Hindlimb muscle (tissue), 1 donor: Measurements from ENCODE around the gene NKD2. TPM values are rescaled to one million over a fixed set of nuclear protein-coding genes. Genes with fewer than 3 reads are reported as not detected.

Experiments
- DNase-seq: peaks from one replicate; pipeline ENCODE4 v3.0.0-alpha.2; 2013
- polyA plus RNA-seq: library from polyadenylated mRNA; unstranded; fragments of 120-200 nt; gene quantifications from one replicate; pipeline ENCODE4 v1.2.1, GENCODE V29; 2013; ENCODE audit not compliant: insufficient read length

NKD2 gene
- polyA plus RNA-seq, 1 donor = 3.6 TPM

DNA sequence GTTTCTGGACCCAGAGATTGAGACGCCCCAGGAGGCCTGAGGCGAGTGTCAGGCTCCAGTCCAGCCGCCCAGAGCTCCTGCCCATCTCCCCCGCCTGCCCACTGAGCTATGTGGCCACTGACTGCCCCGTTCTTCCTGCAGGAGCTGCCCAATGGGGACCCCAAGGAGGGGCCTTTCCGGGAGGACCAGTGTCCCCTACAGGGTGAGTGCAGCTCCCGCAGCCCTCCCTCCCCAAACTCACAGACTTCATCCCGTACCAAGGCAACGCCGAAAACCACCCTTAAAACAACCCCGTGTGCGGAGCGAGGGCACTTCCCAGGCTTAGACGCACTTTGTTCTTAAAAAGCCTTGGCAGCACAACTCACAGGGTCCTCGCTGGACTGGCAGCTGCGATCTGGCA lies 23.4 kb downstream of the NKD2 start:
- no peak for DNase-seq

DNA sequence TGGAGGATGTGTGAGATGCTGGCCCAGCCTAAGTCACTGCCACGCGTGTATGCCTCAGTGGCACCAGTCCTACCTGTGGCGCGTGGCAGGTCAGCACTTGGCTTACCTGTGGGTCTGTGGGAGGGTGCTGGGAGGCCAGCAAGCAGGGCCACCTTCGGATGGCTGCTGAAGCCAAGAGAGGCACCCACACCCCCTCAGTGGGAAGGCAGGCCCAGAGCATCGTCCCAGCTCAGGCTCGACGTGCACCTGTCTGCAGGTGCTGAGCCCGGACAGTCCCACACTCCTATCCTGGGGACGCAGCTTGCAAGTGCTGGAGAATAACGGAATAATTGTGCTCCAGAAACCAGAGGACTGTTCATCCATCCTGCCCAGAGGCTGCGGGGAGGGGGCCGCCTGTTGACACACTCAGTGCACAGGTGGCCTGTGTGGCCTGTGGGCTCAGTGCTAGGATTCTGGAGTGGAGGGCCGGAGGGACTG lies 24.0 kb downstream of the NKD2 start:
- DNase-seq = no peak

DNA sequence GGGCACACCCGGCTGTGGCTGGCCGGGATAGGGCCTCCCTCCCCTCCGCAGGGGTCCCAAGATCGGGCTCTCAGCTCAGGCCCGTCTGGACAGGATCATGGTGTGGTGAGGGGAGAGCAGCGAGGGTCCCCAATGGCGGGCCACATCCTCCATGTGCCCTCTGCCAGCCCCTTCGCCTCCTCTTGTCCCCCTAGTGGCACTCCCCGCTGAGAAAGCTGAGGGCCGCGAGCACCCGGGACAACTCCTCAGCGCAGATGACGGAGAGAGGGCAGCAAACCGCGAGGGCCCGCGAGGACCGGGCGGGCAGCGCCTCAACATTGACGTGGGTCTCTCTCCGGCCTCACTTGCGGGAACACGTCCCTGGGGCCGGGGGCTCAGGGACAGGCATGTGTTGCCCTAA lies 24.6 kb downstream of the NKD2 start:
- DNase-seq = no peak

DNA sequence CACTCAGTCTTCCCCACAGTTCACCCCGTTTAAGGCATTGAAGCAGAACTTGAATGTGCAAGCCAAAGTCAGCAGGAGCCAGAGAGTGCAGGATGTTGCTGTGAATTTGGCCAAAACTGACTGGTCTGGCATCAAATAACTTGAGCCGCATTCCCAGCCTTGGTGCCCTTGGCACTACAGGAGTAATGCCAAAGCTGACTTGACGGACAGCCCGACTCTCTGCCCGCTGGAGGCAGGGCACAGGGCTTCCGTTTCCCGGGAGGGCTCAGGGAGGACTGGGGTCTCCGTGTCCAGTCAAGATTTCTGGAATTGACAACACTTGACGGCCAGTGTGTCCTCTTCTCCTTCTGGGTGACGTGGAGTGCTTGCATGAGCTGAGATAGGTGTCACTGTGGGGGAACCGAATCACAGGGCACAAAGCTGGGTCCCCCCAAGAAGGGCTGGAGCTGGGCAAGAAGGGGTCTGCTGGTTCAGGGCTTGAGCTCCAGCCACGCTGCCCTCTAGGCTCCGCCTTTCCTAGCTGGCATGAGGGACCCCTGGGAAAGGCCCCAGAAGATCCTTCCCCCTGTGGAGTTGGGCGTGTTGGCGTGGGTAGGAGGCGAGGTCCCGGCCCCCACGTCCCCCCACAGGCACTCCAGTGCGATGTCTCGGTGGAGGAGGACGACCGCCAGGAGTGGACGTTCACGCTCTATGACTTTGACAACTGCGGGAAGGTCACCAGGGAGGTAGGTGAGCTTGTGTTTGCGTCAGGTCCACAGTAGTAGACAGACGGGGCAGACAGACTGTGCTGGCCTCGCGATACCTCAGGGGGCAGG lies 25.2 kb downstream of the NKD2 start:
- no peak for DNase-seq

DNA sequence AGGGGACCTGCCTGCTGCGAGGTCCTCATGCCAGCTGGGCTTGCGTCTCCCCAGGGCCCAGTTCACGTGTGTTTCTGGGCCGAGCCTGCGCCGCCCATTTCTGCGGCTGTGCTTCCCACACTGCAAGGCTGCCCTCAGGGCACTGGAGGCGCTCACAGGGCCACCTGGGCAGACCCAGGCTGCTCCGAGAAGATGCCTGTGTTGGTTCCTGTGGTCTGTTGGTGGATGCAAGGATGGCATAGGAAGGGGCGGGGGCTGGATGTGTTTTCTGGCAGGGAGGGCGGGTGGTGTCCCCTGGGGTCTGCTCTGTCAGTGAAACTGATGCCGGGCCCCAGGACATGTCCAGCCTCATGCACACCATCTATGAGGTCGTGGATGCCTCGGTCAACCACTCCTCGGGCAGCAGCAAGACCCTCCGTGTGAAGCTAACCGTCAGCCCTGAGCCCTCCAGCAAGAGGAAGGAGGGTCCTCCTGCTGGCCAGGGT lies 25.9 kb downstream of the NKD2 start:
- no peak for DNase-seq

DNA sequence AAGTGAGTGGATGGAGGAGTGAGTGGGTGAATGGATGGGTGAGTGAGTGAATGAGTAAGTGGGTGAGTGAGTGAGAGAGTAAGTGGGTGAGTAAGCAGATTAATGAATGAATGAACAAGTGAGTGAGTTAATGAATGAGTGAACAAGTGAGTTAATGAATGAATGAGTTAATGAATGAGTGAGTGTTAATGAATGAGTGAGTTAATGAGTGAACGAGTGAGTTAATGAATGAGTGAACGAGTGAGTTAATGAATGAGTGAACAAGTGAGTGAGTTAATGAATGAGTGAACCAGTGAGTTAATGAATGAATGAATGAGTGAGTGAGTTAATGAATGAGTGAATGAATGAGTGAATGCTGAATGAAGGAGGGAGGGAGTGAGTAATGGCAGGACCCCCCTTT lies 26.4 kb downstream of the NKD2 start:
- no peak for DNase-seq

DNA sequence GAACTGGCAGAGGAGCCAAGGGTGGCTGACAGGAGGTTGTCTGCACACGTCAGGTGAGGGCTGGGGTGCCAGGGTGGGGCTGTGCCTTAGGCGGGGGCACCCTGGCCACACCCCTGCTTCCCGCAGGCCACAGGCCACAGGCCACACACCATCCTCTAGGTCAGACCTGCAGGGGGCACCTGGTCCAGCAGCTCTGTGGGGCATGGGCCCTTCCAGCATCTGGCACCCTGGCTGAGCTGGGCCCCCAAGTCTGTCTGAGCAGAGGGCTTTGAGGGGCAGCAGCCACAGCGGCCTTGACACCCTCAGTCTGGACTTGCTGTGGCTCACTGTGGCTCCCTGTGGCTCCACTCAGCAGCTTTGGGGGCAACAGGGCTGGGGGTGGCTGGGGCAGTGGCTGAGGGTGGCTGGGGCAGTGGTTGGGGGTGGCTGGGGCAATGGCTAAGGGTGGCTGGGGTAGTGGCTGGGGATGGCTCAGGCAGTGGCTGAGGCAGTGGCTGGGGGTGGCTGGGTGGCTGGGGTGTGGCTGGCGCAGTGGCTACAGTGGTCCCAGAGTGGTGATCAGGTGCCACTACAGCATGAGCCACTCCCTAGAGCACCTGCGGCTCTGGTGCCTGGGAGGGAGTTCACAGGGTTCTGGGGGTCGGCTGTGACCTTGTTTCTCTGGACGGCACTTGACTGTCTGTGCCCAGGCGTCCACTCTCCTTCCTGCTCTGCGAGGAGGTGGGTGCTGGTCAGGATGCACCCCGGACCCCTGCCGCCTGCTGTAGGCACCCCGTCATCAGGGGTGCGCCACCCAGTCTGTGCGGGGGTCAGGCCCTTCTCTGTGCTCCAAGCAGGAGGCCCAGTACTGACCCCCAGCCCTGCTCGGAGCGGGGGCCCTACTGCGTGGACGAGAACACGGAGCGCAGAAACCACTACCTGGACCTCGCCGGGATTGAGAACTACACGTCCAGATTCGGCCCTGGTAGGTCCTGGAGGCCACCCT lies 27.1 kb downstream of the NKD2 start:
- no peak for DNase-seq

- no peak for DNase-seq
Observed at GRCh38 chr5:1036504-1037122, 28.0 kb downstream of the NKD2 start.

DNA sequence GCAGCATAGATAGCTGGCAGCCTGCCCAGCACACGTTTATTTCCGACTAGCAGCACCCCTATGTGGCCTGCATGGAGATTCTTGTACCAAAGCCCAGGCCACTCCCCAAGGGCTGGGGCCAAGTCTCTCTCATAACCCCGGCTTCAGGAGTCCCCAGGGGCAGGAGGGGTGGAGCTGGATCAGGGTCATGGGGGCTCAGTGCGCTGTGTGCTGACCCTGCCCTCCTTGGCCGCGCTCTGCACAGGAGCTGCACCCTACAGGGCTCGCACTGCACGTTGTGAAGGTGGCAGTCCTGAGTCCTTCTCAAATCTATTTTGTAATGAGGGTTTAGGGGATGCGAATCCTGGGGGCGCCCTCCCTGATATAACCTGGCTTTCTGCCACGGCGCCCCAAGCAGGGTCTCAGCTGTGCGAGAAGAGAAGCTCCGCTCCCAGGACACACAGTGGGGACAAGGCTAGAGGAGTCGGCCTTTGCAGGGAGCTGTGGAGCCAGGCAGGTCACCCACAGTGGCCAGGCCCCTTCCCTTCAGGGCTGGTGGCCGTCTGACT lies 28.6 kb downstream of the NKD2 start:
- DNase-seq = no peak

DNA sequence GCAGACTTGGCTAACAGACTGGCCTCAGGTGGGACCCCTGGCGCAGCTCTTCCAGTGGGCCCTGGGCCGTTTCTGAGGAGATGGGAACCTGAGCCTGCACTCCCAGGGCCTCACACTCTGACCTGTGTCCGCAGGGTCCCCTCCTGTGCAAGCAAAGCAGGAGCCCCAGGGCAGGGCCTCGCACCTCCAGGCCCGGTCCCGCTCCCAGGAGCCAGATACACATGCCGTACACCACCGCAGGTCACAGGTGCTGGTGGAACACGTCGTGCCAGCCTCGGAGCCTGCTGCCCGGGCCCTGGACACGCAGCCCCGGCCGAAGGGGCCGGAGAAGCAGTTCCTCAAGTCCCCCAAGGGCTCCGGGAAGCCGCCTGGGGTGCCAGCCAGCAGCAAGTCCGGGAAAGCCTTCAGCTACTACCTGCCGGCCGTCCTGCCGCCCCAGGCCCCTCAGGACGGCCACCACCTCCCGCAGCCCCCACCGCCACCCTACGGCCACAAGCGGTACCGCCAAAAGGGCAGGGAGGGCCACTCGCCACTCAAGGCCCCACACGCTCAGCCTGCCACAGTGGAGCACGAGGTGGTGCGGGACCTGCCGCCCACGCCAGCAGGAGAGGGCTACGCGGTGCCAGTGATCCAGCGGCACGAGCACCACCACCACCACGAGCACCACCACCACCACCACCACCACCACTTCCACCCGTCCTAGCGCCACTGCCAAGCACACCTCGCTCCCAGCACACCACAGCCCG lies 29.2 kb downstream of the NKD2 start:
- no peak for DNase-seq

GRCh38 chr5:1038417-1039209 lies 30.0 kb downstream of the NKD2 start:
- DNase-seq = no peak

GRCh38 chr5:1039210-1039548 lies 30.6 kb downstream of the NKD2 start:
- no peak for DNase-seq

GRCh38 chr5:1039706-1040260 lies 31.2 kb downstream of the NKD2 start:
- DNase-seq = no peak

DNA sequence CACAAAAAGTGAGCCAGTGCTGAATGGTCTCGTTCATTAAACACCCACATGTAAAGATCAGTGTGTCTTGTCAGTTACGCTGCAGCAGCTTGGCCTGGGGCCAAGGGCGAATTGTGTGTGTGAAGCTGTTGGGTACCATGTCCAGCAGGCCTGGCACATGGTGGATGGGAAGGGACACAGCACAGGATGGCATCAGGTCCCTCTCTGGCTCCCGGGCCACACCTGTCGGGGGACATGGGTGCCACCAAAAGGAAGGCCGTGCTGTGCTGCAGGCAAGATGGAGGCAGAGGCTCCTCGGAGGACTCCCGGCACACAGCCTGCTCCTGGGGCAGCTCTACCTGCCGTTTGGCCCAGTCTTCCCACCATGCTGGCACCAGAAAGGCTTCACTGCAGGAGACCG lies 32.0 kb downstream of the NKD2 start:
- no peak for DNase-seq

- DNase-seq = no peak
Observed at GRCh38 chr5:1041225-1042143, 32.9 kb downstream of the NKD2 start.

GRCh38 chr5:1042626-1043025 lies 34.0 kb downstream of the NKD2 start:
- no peak for DNase-seq

DNA sequence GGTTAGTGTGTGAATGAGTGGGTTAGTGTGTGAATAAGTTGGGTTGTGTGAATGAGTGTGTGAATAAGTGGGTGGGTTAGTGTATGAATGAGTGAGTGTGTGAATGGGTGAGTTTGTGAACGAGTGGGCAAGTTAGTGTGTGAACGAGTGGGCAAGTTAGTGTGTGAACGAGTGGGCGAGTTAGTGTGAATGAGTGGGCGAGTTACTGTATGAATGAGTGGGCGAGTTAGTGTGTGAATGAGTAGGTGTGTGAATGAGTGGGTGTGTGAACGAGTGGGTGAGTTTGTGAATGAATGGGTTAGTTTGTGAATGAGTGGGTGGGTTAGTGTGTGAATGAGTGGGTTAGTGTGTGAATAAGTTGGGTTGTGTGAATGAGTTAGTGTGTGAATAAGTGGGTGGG lies 34.7 kb downstream of the NKD2 start:
- no peak for DNase-seq

DNA sequence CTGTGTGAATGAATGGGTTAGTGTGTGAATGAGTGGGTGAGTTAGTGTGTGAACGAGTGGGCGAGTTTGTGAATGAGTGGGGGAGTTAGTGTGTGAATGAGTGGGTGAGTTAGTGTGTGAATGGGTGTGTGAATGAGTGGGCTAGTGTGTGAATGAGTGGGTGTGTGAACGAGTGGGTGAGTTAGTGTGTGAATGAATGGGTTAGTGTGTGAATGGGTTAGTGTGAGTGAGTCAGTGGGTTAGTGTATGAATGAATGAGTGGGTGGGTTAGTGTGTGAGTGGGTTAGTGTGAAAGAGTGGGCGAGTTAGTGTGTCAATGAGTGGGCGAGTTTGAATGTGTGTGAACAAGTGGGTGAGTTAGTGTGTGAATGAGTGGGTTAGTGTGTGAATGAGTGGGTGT lies 35.5 kb downstream of the NKD2 start:
- no peak for DNase-seq

DNA sequence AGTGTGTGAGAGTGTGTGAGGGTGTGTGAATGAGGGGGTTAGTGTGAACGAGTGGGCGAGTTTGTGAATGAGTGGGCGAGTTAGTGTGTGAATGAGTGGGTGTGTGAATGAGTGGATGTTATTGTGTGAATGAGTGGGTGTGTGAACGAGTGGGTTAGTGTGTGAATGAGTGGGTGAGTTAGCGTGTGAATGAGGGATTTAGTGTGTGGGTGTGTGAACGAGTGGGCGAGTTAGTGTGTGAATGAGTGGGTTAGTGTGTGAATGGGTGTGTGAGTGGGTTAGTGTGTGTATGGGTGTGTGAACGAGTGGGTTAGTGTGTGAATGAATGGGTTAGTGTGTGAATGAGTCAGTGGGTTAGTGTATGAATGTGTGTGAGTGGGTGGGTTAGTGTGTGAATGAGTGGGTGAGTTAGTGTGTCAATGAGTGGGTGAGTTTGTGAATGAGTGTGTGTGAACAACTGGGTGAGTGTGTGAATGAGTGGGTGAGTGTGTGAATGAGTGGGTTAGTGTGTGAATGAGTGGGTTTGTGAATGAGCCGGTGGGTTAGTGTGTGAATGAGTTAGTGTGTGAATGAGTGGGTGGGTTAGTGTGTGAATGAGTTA lies 37.5 kb downstream of the NKD2 start:
- no peak for DNase-seq
